ENCODE measurements around the gene ENTREP1. TPM values are rescaled to one million over a fixed set of nuclear protein-coding genes. Genes with fewer than 3 reads are reported as not detected.

ENTREP1 gene
- total RNA-seq, 1 experiment from 2014 or later = 21.3 TPM

- Histone ChIP-seq H3K4me1 (ENCODE audit: insufficient read depth, low read length) (no peaks in the 10 kb centered on the region; the same call in 1 of the 2 replicates), H3K9ac (ENCODE audit: extremely low read depth, insufficient read length, low read length) (no peak overlapping the region), H3K9me3 (ENCODE audit: control insufficient read depth, low read depth, low read length) (no peaks in the 10 kb centered on the region), H2BK5ac (ENCODE audit: insufficient read length, low read length) (no peak overlapping the region), H4K8ac (replicated peaks; ENCODE audit: insufficient read length, low read depth, low read length) (no peak overlapping the region), H3K4me2 (ENCODE audit: insufficient read depth, insufficient read length, low read length) (no peak overlapping the region), H2BK15ac (ENCODE audit: low read depth, low read length) (no peak overlapping the region), H2BK20ac (ENCODE audit: low read depth, low read length, poor library complexity, severe bottlenecking) (no peak overlapping the region), H3K56ac (ENCODE audit: insufficient read length, low read depth, low read length) (no peak overlapping the region), H2BK120ac (ENCODE audit: low read depth, low read length, poor library complexity, severe bottlenecking) (no peak overlapping the region), H2AK5ac (ENCODE audit: insufficient read length, low read length) (no peak overlapping the region), H3K79me1 (ENCODE audit: insufficient read depth, low read depth, low read length, poor library complexity, severe bottlenecking) (no peaks in the 10 kb centered on the region), H4K91ac (ENCODE audit: insufficient read length, low read depth, low read length) (no peak overlapping the region), H3K18ac (ENCODE audit: insufficient read length, low read depth, low read length) (no peak overlapping the region), H4K20me1 (ENCODE audit: control insufficient read depth, insufficient read depth, insufficient read length) (no peaks in the 10 kb centered on the region), H3K23me2 (ENCODE audit: insufficient read length, low read depth, low read length, poor library complexity, severe bottlenecking) (no peaks in the 10 kb centered on the region), H3K27ac (ENCODE audit: insufficient read length, low read depth, low read length) (no peak overlapping the region), H3K27me3 (ENCODE audit: insufficient read depth, low read length) (no peaks in the 10 kb centered on the region), H3K14ac (ENCODE audit: insufficient read depth, low read length) (no peak overlapping the region), H3T11ph (ENCODE audit: low read length) (no peak overlapping the region), H3K4ac (ENCODE audit: low read depth, low read length) (no peak overlapping the region), H2BK12ac (ENCODE audit: insufficient read length, low read depth, low read length) (no peak overlapping the region), H3K79me2 (ENCODE audit: insufficient read depth, low read length) (no peaks in the 10 kb centered on the region), H4K5ac (ENCODE audit: insufficient read length, low read depth, low read length) (no peak overlapping the region), H2AFZ (ENCODE audit: low read length) (no peak overlapping the region), H3K23ac (ENCODE audit: insufficient read length, low read depth, low read length) (no peak overlapping the region)
- WGBS (ENCODE audit: extremely low coverage, insufficient read length, low lambda C conversion rate) = no CpG with 5 or more reads among the region's 3 CpGs
- no peak overlapping the region; a peak in 1 of 7 replicates for H3K27ac Mint-ChIP-seq
- no peak for TF ChIP-seq CTCF (conservative IDR thresholded peaks at IDR 0.05)
- H3K9me3 Mint-ChIP-seq = no peaks in the 10 kb centered on the region
- peaks cover 31 to 32% of the 10 kb centered on the region in 2 experiments for H3K4me1 Mint-ChIP-seq
- H3K27me3 Mint-ChIP-seq (ENCODE audit: low read depth) = no peaks in the 10 kb centered on the region
- H3K36me3 Mint-ChIP-seq (ENCODE audit: insufficient read depth in 1 of 3, low read depth in 3 of 3) = no peaks in the 10 kb centered on the region
- DNase-seq = no peak
- H3K4me3 Mint-ChIP-seq = no peak overlapping the region
Observed at GRCh38 chr9:69340631-69341030, 15.6 kb downstream of the ENTREP1 start.
